HFF-Myc (cell line): Measurements from ENCODE around the gene C16orf74.

ENCODE experiments used
- DNase-seq: peaks from one replicate; pipeline ENCODE4 v3.0.0-alpha.2; 2011; ENCODE audit warnings: low read depth; ENCODE audit errors: extremely low read depth
- H3K4me3 ChIP-seq: replicated peaks from 2 replicates; pipeline ENCODE4 v1.5.1; 2011; ENCODE audit warnings: low read depth, mild to moderate bottlenecking, control low read depth, low read length
- CTCF ChIP-seq: IDR thresholded peaks from 2 replicates; pipeline ENCODE4 v1.5.1; 2012; ENCODE audit warnings: mild to moderate bottlenecking, low read depth, low read length, control low read depth; ENCODE audit errors: missing control alignments

Gene C16orf74

DNA sequence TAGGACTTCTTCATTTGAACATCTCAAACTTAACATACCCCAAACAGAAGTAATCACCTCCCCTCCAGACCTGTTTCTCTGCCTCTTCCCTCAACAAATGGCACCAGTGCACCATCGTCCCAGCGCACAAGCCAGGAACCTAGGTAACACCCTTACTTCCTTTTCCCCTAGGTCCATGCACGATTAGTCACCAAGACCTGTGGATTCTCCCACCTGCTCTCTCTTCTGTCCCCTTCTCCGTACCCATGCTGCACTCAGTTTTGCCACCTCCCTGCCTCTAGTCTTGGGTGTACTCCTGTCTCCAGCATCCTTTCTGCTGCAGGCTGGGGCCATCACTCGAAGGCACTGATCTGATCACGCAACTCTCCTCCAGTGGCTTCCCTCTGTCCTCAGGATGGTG is 45.3 kb upstream of the C16orf74 start:
- DNase-seq: no peak
- no peak overlapping the region for H3K4me3 ChIP-seq
- no peak for TF ChIP-seq CTCF

- no peak for DNase-seq
- no peak for TF ChIP-seq CTCF
- H3K4me3 ChIP-seq: no peak overlapping the region
Observed at GRCh38 chr16:85794696-85795095, 43.8 kb upstream of the C16orf74 start.

- no peak overlapping the region for H3K4me3 ChIP-seq
- TF ChIP-seq CTCF: no peak
- no peak for DNase-seq
Observed at GRCh38 chr16:85793662-85794298, 42.9 kb upstream of the C16orf74 start.

GRCh38 chr16:85789773-85790172 is 38.9 kb upstream of the C16orf74 start:
- no peak overlapping the region for H3K4me3 ChIP-seq
- no peak for DNase-seq
- TF ChIP-seq CTCF: no peak

- no peak overlapping the region for H3K4me3 ChIP-seq
- no peak for DNase-seq
- no peak for TF ChIP-seq CTCF
Observed at GRCh38 chr16:85788819-85789218, 37.9 kb upstream of the C16orf74 start.

DNA sequence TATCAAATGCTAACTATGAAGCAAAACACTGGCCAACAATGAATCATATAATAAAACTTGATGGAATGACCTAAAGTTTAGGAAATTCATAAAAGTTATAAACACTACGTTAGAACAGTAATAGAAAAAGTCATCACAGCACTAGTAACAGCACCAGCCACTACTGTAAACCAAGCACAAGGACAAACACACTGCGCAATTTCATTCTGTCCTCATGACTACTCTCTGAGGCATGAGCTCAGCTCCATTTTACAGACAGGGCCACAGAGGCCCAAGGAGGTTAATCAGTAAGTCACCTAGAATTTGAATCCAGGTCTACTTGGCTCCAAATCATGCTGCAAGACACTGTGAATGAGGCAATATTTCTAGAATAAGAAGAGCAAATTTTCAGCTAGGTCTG is 35.0 kb upstream of the C16orf74 start:
- no peak for TF ChIP-seq CTCF
- DNase-seq: no peak
- H3K4me3 ChIP-seq: no peak overlapping the region

DNA sequence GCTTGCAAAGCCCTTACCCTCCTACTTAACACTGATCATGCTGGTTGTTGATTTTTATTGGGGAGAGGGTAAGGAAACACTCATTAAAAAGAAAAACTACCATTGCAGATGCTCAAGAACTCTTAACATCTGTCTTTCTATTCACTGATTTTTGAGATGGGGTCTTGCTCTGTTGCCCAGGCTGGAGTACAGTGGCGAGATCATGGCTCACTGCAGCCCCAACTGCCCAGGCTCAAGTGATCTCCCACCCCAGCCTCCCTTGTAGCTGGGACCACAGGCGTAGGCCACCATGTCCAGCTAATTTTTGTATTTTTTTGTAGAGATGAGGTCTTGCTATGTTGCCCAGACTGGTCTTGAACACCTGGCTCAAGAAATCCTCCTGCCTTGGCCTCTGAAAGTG is 33.9 kb upstream of the C16orf74 start:
- TF ChIP-seq CTCF: no peak
- no peak overlapping the region for H3K4me3 ChIP-seq
- DNase-seq: no peak
